Hepatocyte (in vitro differentiated cells): ENCODE data around the gene RB1. TPM values are rescaled to one million over a fixed set of nuclear protein-coding genes. Genes with fewer than 3 reads are reported as not detected.
"Not testable (repeated sequence)": the region's sequence is repeated elsewhere in the genome, so short reads cannot be mapped to it uniquely, and the experiment has no call there.

Source experiments
- DNase-seq: peaks from one replicate; pipeline ENCODE4 v3.0.0-alpha.2; 2016; ENCODE audit warnings: low spot score
- H2AFZ ChIP-seq: fragments of 200-600 bp; sonication (generic); 2 replicates; pipeline ENCODE4 v1.6.0; 2016; ENCODE audit warnings: antibody characterized with exemption, mild to moderate bottlenecking
- H3K27ac ChIP-seq: fragments of 200-600 bp; sonication (generic); 2 replicates; pipeline ENCODE4 v1.5.1; 2016; ENCODE audit warnings: mild to moderate bottlenecking
- H3K27me3 ChIP-seq: fragments of 200-600 bp; sonication (generic); 2 replicates; pipeline ENCODE4 v1.6.1; 2016
- H3K36me3 ChIP-seq: fragments of 200-600 bp; sonication (generic); replicated peaks from 2 replicates; pipeline ENCODE4 v1.5.1; 2016; ENCODE audit warnings: low read depth; ENCODE audit not compliant: insufficient read depth
- H3K4me1 ChIP-seq: fragments of 200-600 bp; sonication (generic); 2 replicates; pipeline ENCODE4 v1.5.1; 2016; ENCODE audit warnings: mild to moderate bottlenecking, moderate library complexity; ENCODE audit not compliant: insufficient read depth
- H3K4me2 ChIP-seq: fragments of 200-600 bp; sonication (generic); 2 replicates; pipeline ENCODE4 v1.6.0; 2016
- H3K4me3 ChIP-seq: fragments of 200-600 bp; sonication (generic); 2 replicates; pipeline ENCODE4 v1.5.1; 2016; ENCODE audit warnings: mild to moderate bottlenecking
- H3K79me2 ChIP-seq: fragments of 200-600 bp; sonication (generic); 2 replicates; pipeline ENCODE4 v1.6.0; 2017; ENCODE audit warnings: mild to moderate bottlenecking
- H3K9me2 ChIP-seq: fragments of 200-600 bp; sonication (generic); replicated peaks from 2 replicates; pipeline ENCODE4 v1.6.0; 2017; ENCODE audit warnings: mild to moderate bottlenecking; ENCODE audit not compliant: insufficient read depth
- H3K9me3 ChIP-seq: fragments of 200-600 bp; sonication (generic); 2 replicates; pipeline ENCODE4 v1.5.1; 2016; ENCODE audit warnings: low read depth, mild to moderate bottlenecking
- H4K20me1 ChIP-seq: fragments of 200-600 bp; sonication (generic); 2 replicates; pipeline ENCODE4 v1.6.0; 2016; ENCODE audit warnings: mild to moderate bottlenecking; ENCODE audit not compliant: insufficient read depth, poor library complexity, severe bottlenecking
- CTCF ChIP-seq: fragments of 200-600 bp; sonication (generic); IDR thresholded peaks from 2 replicates; pipeline ENCODE4 v1.5.1; 2016; ENCODE audit warnings: antibody characterized with exemption, mild to moderate bottlenecking; ENCODE audit not compliant: poor library complexity
- EZH2 ChIP-seq: fragments of 200-600 bp; sonication (generic); IDR thresholded peaks from 2 replicates; pipeline ENCODE4 v1.6.1; 2016; ENCODE audit warnings: antibody characterized with exemption, mild to moderate bottlenecking, borderline replicate concordance
- EZH2phosphoT487 ChIP-seq: fragments of 200-600 bp; sonication (generic); IDR thresholded peaks from one replicate; pipeline ENCODE4 v1.6.1; 2018; ENCODE audit warnings: antibody characterized with exemption, mild to moderate bottlenecking, low read depth, moderate library complexity; ENCODE audit not compliant: unreplicated experiment, severe bottlenecking
- WGBS: methylation state at CpG from one replicate; pipeline ENCODE4 v1.1.6; 2016; ENCODE audit warnings: low lambda C conversion rate; ENCODE audit errors: missing lambda C conversion rate; 5-methylcytosine and 5-hydroxymethylcytosine counted together
- polyA plus RNA-seq: library from polyadenylated mRNA; unstranded; fragments of >200 nt; fragmentation: Nextera tagmentation; extraction: Ambion mirVana; gene quantifications from 2 replicates; pipeline ENCODE4 v1.2.1, GENCODE V29; 2016
- total RNA-seq: library from RNA; depleted of rRNA; stranded (reverse); fragments of >200 nt; gene quantifications from 2 replicates; pipeline ENCODE4 v1.2.3, GENCODE V29; 2014

RB1 gene
- total and polyA plus RNA-seq, 2 experiments from 2014 or later = 17.5 to 45.1 TPM

- Histone ChIP-seq H3K9me2 (no peaks in the 10 kb centered on the region), H3K4me1 (no peaks in the 10 kb centered on the region), H2AFZ (no peak overlapping the region), H3K27me3 (no peaks in the 10 kb centered on the region), H3K79me2 (peaks cover 22% of the 10 kb centered on the region), H3K4me2 (no peak overlapping the region), H3K9me3 (no peaks in the 10 kb centered on the region), H3K36me3 (no peaks in the 10 kb centered on the region), H4K20me1 (no peaks in the 10 kb centered on the region), H3K27ac (no peak overlapping the region), H3K4me3 (no peak overlapping the region)
- no peak for DNase-seq
- TF ChIP-seq CTCF = no peak
- no peak for TF ChIP-seq EZH2phosphoT487
- no peak for TF ChIP-seq EZH2
- 73% methylated on average over 2 of the region's 2 CpGs for WGBS
These were observed 112.0 kb downstream of the RB1 start for GRCh38 chr13:48415516-48415915.

GRCh38 chr13:48422003-48422402 is 118.5 kb downstream of the RB1 start:
- H3K79me2 ChIP-seq, H3K4me3 ChIP-seq, DNase-seq, H3K9me3 ChIP-seq, H3K4me2 ChIP-seq, H3K27me3 ChIP-seq, H3K36me3 ChIP-seq, H3K27ac ChIP-seq, H3K9me2 ChIP-seq, H4K20me1 ChIP-seq, H2AFZ ChIP-seq, H3K4me1 ChIP-seq: not testable (repeated sequence)
- 97% methylated on average over 5 of the region's 5 CpGs for whole genome bisulfite sequencing

GRCh38 chr13:48424212-48424611 is 120.7 kb downstream of the RB1 start:
- Histone ChIP-seq H2AFZ (no peak overlapping the region), H3K27ac (no peak overlapping the region), H3K4me3 (no peak overlapping the region), H3K4me2 (no peak overlapping the region), H3K4me1 (no peaks in the 10 kb centered on the region), H4K20me1 (no peaks in the 10 kb centered on the region), H3K9me2 (no peaks in the 10 kb centered on the region), H3K36me3 (no peaks in the 10 kb centered on the region), H3K9me3 (no peaks in the 10 kb centered on the region), H3K79me2 (no peaks in the 10 kb centered on the region), H3K27me3 (no peaks in the 10 kb centered on the region)
- TF ChIP-seq EZH2 = no peak
- 63% methylated on average over 3 of the region's 3 CpGs for WGBS
- no peak for DNase-seq

- no peak overlapping the region for H2AFZ ChIP-seq
- H3K4me2 ChIP-seq = no peak overlapping the region
- no peaks in the 10 kb centered on the region for H3K79me2 ChIP-seq
- no peaks in the 10 kb centered on the region for H3K36me3 ChIP-seq
- no peaks in the 10 kb centered on the region for H4K20me1 ChIP-seq
- H3K9me2 ChIP-seq = no peaks in the 10 kb centered on the region
- H3K9me3 ChIP-seq = no peaks in the 10 kb centered on the region
- no peaks in the 10 kb centered on the region for H3K4me1 ChIP-seq
- H3K4me3 ChIP-seq = no peak overlapping the region
- no peak for TF ChIP-seq EZH2
- TF ChIP-seq EZH2phosphoT487 = no peak
- no peak overlapping the region for H3K27ac ChIP-seq
- DNase-seq = no peak
- no peaks in the 10 kb centered on the region for H3K27me3 ChIP-seq
These were observed 122.5 kb downstream of the RB1 start for GRCh38 chr13:48426052-48426451.

GRCh38 chr13:48426755-48427298 is 123.3 kb downstream of the RB1 start:
- not testable (repeated sequence) for H3K27ac ChIP-seq, H3K9me2 ChIP-seq, H3K79me2 ChIP-seq, H4K20me1 ChIP-seq, H3K36me3 ChIP-seq, H3K27me3 ChIP-seq, H2AFZ ChIP-seq, H3K4me1 ChIP-seq, H3K4me2 ChIP-seq, H3K9me3 ChIP-seq, DNase-seq, H3K4me3 ChIP-seq
- WGBS = 88% methylated on average over 8 of the region's 9 CpGs
